ENCODE data around the gene DLG1.

Gene DLG1

GRCh38 chr3:197262709-197263108 is 35.7 kb downstream of the DLG1 start:
- DNase-seq: no peak
- peaks cover 0 to 4% (median 0%) of the 10 kb centered on the region in 4 experiments for H3K4me1 ChIP-seq (ENCODE audit: control extremely low read depth in 1 of 4, control insufficient read depth in 4 of 4, insufficient read depth in 4 of 4, low read length in 3 of 4)
- no peak overlapping the region for H3K27ac ChIP-seq (ENCODE audit: insufficient read depth in 1 of 2, low read depth in 1 of 2, low read length in 2 of 2, poor library complexity in 1 of 2, severe bottlenecking in 2 of 2)
- peaks cover 0 to 8% (median 4%) of the 10 kb centered on the region in 4 experiments for H3K36me3 ChIP-seq (ENCODE audit: control insufficient read depth in 4 of 4, insufficient read depth in 4 of 4, low read length in 3 of 4)
- no peak overlapping the region for H3K4me3 ChIP-seq (ENCODE audit: control insufficient read depth in 1 of 7, extremely low read depth in 1 of 7, insufficient read depth in 4 of 7, low read depth in 2 of 7, low read length in 6 of 7)
- H3K27me3 ChIP-seq (replicated peaks in 2 of 5; ENCODE audit: control insufficient read depth in 4 of 5, insufficient read depth in 5 of 5, low read length in 4 of 5): no peaks in the 10 kb centered on the region
- ChIA-PET CTCF (interaction anchor here (1.1 kb wide), 1 partner anchor 12 kb away, joined by 3 read pairs; no protein-coding TSS in a partner anchor), POLR2A (no interaction called here)
- peaks cover 0 to 3% (median 0%) of the 10 kb centered on the region in 5 experiments for H3K9me3 ChIP-seq (ENCODE audit: control extremely low read depth in 1 of 5, control insufficient read depth in 4 of 5, insufficient read depth in 2 of 5, low read depth in 1 of 5, low read length in 4 of 5)

GRCh38 chr3:197261164-197261509 is 37.3 kb downstream of the DLG1 start:
- H3K36me3 ChIP-seq (ENCODE audit: control insufficient read depth in 4 of 4, insufficient read depth in 4 of 4, low read length in 3 of 4): peaks cover 0 to 8% (median 4%) of the 10 kb centered on the region in 4 experiments
- no peaks in the 10 kb centered on the region for H3K27me3 ChIP-seq (replicated peaks in 2 of 5; ENCODE audit: control insufficient read depth in 4 of 5, insufficient read depth in 5 of 5, low read length in 4 of 5)
- peaks cover 0 to 4% (median 0%) of the 10 kb centered on the region in 4 experiments for H3K4me1 ChIP-seq (ENCODE audit: control extremely low read depth in 1 of 4, control insufficient read depth in 4 of 4, insufficient read depth in 4 of 4, low read length in 3 of 4)
- ChIA-PET POLR2A (no interaction called here), CTCF (interaction anchor here (1.4 kb wide), 1 partner anchor 248 kb away, joined by 3 read pairs; no protein-coding TSS in a partner anchor)
- H3K9me3 ChIP-seq (ENCODE audit: control extremely low read depth in 1 of 5, control insufficient read depth in 4 of 5, insufficient read depth in 2 of 5, low read depth in 1 of 5, low read length in 4 of 5): no peaks in the 10 kb centered on the region
- WGBS (ENCODE audit: insufficient coverage): no CpG with 5 or more reads among the region's 1 CpG
- no peak overlapping the region for H3K27ac ChIP-seq (ENCODE audit: insufficient read depth in 1 of 2, low read depth in 1 of 2, low read length in 2 of 2, poor library complexity in 1 of 2, severe bottlenecking in 2 of 2)
- H3K4me3 ChIP-seq (ENCODE audit: control insufficient read depth in 1 of 7, extremely low read depth in 1 of 7, insufficient read depth in 4 of 7, low read depth in 2 of 7, low read length in 6 of 7): no peak overlapping the region
- DNase-seq: no peak

- Histone ChIP-seq H3K4me3 (ENCODE audit: control insufficient read depth in 1 of 7, extremely low read depth in 1 of 7, insufficient read depth in 4 of 7, low read depth in 2 of 7, low read length in 6 of 7) (no peak overlapping the region), H3K4me1 (ENCODE audit: control extremely low read depth in 1 of 4, control insufficient read depth in 4 of 4, insufficient read depth in 4 of 4, low read length in 3 of 4) (peaks cover 0 to 4% (median 0%) of the 10 kb centered on the region in 4 experiments), H3K27ac (ENCODE audit: insufficient read depth in 1 of 2, low read depth in 1 of 2, low read length in 2 of 2, poor library complexity in 1 of 2, severe bottlenecking in 2 of 2) (no peak overlapping the region), H3K27me3 (replicated peaks in 2 of 5; ENCODE audit: control insufficient read depth in 4 of 5, insufficient read depth in 5 of 5, low read length in 4 of 5) (no peaks in the 10 kb centered on the region), H3K36me3 (ENCODE audit: control insufficient read depth in 4 of 4, insufficient read depth in 4 of 4, low read length in 3 of 4) (peaks cover 0 to 8% (median 4%) of the 10 kb centered on the region in 4 experiments), H3K9me3 (ENCODE audit: control extremely low read depth in 1 of 5, control insufficient read depth in 4 of 5, insufficient read depth in 2 of 5, low read depth in 1 of 5, low read length in 4 of 5) (no peaks in the 10 kb centered on the region)
- ChIA-PET POLR2A (no interaction called here), CTCF (interaction anchor here (0.6 to 1.4 kb wide), 2 partner anchors 249 to 371 kb away, joined by 3 read pairs; no protein-coding TSS in a partner anchor)
- 44% methylated on average over 3 of the region's 4 CpGs for WGBS (ENCODE audit: insufficient coverage)
- DNase-seq: peak in 1 of 3 donors; percentile 23
Observed at GRCh38 chr3:197260491-197261163, 37.8 kb downstream of the DLG1 start.

- H3K27ac ChIP-seq (ENCODE audit: insufficient read depth in 1 of 2, low read depth in 1 of 2, low read length in 2 of 2, poor library complexity in 1 of 2, severe bottlenecking in 2 of 2): no peak overlapping the region
- WGBS (ENCODE audit: insufficient coverage): no CpG with 5 or more reads among the region's 2 CpGs
- no peaks in the 10 kb centered on the region for H3K9me3 ChIP-seq (ENCODE audit: control extremely low read depth in 1 of 5, control insufficient read depth in 4 of 5, insufficient read depth in 2 of 5, low read depth in 1 of 5, low read length in 4 of 5)
- ChIA-PET CTCF (interaction anchor here (2.1 to 4.1 kb wide), 3 partner anchors 8 to 251 kb away, joined by 16 to 31 read pairs (median 24); no protein-coding TSS in a partner anchor), POLR2A (no interaction called here)
- H3K27me3 ChIP-seq (replicated peaks in 2 of 5; ENCODE audit: control insufficient read depth in 4 of 5, insufficient read depth in 5 of 5, low read length in 4 of 5): no peaks in the 10 kb centered on the region
- peaks cover 0 to 9% (median under 1%) of the 10 kb centered on the region in 4 experiments for H3K4me1 ChIP-seq (ENCODE audit: control extremely low read depth in 1 of 4, control insufficient read depth in 4 of 4, insufficient read depth in 4 of 4, low read length in 3 of 4)
- no peak for DNase-seq
- H3K4me3 ChIP-seq (ENCODE audit: control insufficient read depth in 1 of 7, extremely low read depth in 1 of 7, insufficient read depth in 4 of 7, low read depth in 2 of 7, low read length in 6 of 7): no peak overlapping the region
- peaks cover 0 to 5% (median 2%) of the 10 kb centered on the region in 4 experiments for H3K36me3 ChIP-seq (ENCODE audit: control insufficient read depth in 4 of 4, insufficient read depth in 4 of 4, low read length in 3 of 4)
Observed at GRCh38 chr3:197259096-197259495, 39.3 kb downstream of the DLG1 start.

GRCh38 chr3:197258168-197258755 is 40.1 kb downstream of the DLG1 start:
- Histone ChIP-seq H3K27me3 (replicated peaks in 2 of 5; ENCODE audit: control insufficient read depth in 4 of 5, insufficient read depth in 5 of 5, low read length in 4 of 5) (no peaks in the 10 kb centered on the region), H3K4me1 (ENCODE audit: control extremely low read depth in 1 of 4, control insufficient read depth in 4 of 4, insufficient read depth in 4 of 4, low read length in 3 of 4) (peaks cover 0 to 12% (median 2%) of the 10 kb centered on the region in 4 experiments), H3K9me3 (ENCODE audit: control extremely low read depth in 1 of 5, control insufficient read depth in 4 of 5, insufficient read depth in 2 of 5, low read depth in 1 of 5, low read length in 4 of 5) (no peaks in the 10 kb centered on the region), H3K27ac (ENCODE audit: insufficient read depth in 1 of 2, low read depth in 1 of 2, low read length in 2 of 2, poor library complexity in 1 of 2, severe bottlenecking in 2 of 2) (no peak overlapping the region), H3K4me3 (ENCODE audit: control insufficient read depth in 1 of 7, extremely low read depth in 1 of 7, insufficient read depth in 4 of 7, low read depth in 2 of 7, low read length in 6 of 7) (no peak overlapping the region), H3K36me3 (ENCODE audit: control insufficient read depth in 4 of 4, insufficient read depth in 4 of 4, low read length in 3 of 4) (peaks cover 0 to 7% (median 2%) of the 10 kb centered on the region in 4 experiments)
- ChIA-PET CTCF (interaction anchor here (0.7 to 4.1 kb wide), 10 partner anchors 9 to 256 kb away, joined by 3 to 31 read pairs (median 12); no protein-coding TSS in a partner anchor), POLR2A (no interaction called here)
- no peak for DNase-seq
- whole genome bisulfite sequencing (ENCODE audit: insufficient coverage): no CpG with 5 or more reads among the region's 6 CpGs

- H3K4me1 ChIP-seq (ENCODE audit: control extremely low read depth in 1 of 4, control insufficient read depth in 4 of 4, insufficient read depth in 4 of 4, low read length in 3 of 4): peaks cover 0 to 12% (median 2%) of the 10 kb centered on the region in 4 experiments
- DNase-seq: no peak
- CTCF ChIA-PET: interaction anchor here (0.7 to 4.1 kb wide), 18 partner anchors 10 to 256 kb away, joined by 3 to 31 read pairs (median 5); no protein-coding TSS in a partner anchor
- POLR2A ChIA-PET: no interaction called here
- no peaks in the 10 kb centered on the region for H3K9me3 ChIP-seq (ENCODE audit: control extremely low read depth in 1 of 5, control insufficient read depth in 4 of 5, insufficient read depth in 2 of 5, low read depth in 1 of 5, low read length in 4 of 5)
- peaks cover 0 to 4% (median 2%) of the 10 kb centered on the region in 4 experiments for H3K36me3 ChIP-seq (ENCODE audit: control insufficient read depth in 4 of 4, insufficient read depth in 4 of 4, low read length in 3 of 4)
- 100% methylated on average over 1 of the region's 5 CpGs for WGBS (ENCODE audit: insufficient coverage)
- no peak overlapping the region for H3K4me3 ChIP-seq (ENCODE audit: control insufficient read depth in 1 of 7, extremely low read depth in 1 of 7, insufficient read depth in 4 of 7, low read depth in 2 of 7, low read length in 6 of 7)
- H3K27me3 ChIP-seq (replicated peaks in 2 of 5; ENCODE audit: control insufficient read depth in 4 of 5, insufficient read depth in 5 of 5, low read length in 4 of 5): no peaks in the 10 kb centered on the region
- H3K27ac ChIP-seq (ENCODE audit: insufficient read depth in 1 of 2, low read depth in 1 of 2, low read length in 2 of 2, poor library complexity in 1 of 2, severe bottlenecking in 2 of 2): no peak overlapping the region
Observed at GRCh38 chr3:197257711-197258110, 40.7 kb downstream of the DLG1 start.

All from common myeloid progenitor, CD34-positive (primary cell).